Thyroid gland (tissue), 4 donors: ENCODE measurements around the gene HECTD4.

Source experiments
- CTCF ChIP-seq, 6 experiments: fragments of 200-600 bp in 3 of 6; fragments of 450-650 bp in 3 of 6; sonication (generic) in 3 of 6; IDR thresholded peaks; one replicate each; pipeline ENCODE4 v1.5.1; 2016 to 2019; ENCODE audit warnings: antibody characterized with exemption in 6 of 6, mild to moderate bottlenecking in 2 of 6, inconsistent platforms in 1 of 6, moderate library complexity in 1 of 6
- POLR2A ChIP-seq, 2 donors: fragments of 450-650 bp; IDR thresholded peaks; one replicate each; pipeline ENCODE4 v1.6.1; 2017; ENCODE audit warnings: antibody characterized with exemption in 2 of 2, mild to moderate bottlenecking in 2 of 2, moderate library complexity in 1 of 2

GRCh38 chr12:112308652-112309051 lies 73.6 kb downstream of the HECTD4 start:
- no peak for TF ChIP-seq CTCF (IDR thresholded peaks at IDR 0.05)
- no peak for TF ChIP-seq POLR2A (IDR thresholded peaks at IDR 0.05)
